ENCODE measurements around the gene HSD17B7.
"Not testable (repeated sequence)": the region's sequence is repeated elsewhere in the genome, so short reads cannot be mapped to it uniquely, and the experiment has no call there.

Gene HSD17B7

GRCh38 chr1:162796617-162797279 lies 6.2 kb downstream of the HSD17B7 start:
- H3K36me3 ChIP-seq (ENCODE audit: control insufficient read depth, insufficient read depth, low read length); H3K9ac ChIP-seq; H3K27ac ChIP-seq; H3K27me3 ChIP-seq (ENCODE audit: control insufficient read depth, insufficient read depth, low read length); H3K79me2 ChIP-seq; H3K4me1 ChIP-seq; H3K4me3 ChIP-seq (ENCODE audit: low read depth, low read length); H3K4me2 ChIP-seq (ENCODE audit: low read length); H2AFZ ChIP-seq; H3K9me3 ChIP-seq (ENCODE audit: control insufficient read depth, low read length): not testable (repeated sequence)

DNA sequence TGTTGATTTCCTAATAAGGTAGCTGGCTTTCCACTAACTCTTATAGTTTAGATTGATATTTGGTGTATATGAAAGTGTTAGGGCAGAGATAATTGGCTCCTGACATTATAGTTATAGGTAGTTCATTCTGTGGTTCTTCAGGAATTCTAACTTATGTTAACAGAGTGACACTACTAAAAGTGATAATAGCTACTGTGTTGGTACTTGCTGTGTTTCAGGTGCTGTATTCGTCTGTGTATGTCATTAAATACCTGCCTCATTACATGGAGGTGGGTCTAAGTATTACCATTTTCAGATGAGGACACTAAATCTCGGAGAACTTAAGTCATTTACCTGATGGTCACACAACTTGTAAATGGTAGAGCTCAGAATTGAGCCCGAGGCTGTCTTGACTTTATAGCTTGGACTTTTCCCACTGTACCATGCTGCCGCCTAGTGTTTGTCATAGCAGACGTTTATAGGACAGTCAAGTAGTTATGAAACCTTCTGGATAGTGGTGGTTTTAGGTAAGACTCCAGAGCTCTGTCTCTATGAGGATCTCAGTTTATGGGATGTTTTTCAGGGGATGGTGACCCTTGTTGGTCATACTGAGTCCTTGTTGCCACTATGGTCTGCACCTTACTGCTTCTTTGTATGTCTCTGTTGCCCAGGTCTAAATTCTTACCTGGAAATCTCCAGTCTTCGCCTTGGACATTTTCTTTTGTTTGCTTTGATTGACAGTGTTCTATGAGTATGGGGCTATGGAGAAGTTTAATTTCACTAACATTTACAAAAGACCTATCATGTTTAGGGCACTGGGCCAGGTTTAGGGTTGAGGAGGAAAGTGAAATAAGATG lies 9.7 kb downstream of the HSD17B7 start:
- not testable (repeated sequence) for H3K9ac ChIP-seq; H3K4me1 ChIP-seq; H3K4me2 ChIP-seq (ENCODE audit: low read length); H3K27me3 ChIP-seq (ENCODE audit: control insufficient read depth, insufficient read depth, low read length); H2AFZ ChIP-seq; H3K27ac ChIP-seq; H3K79me2 ChIP-seq; H3K9me3 ChIP-seq (ENCODE audit: control insufficient read depth, low read length); H3K36me3 ChIP-seq (ENCODE audit: control insufficient read depth, insufficient read depth, low read length); H3K4me3 ChIP-seq (ENCODE audit: low read depth, low read length)
- TF ChIP-seq, protein P1, sequence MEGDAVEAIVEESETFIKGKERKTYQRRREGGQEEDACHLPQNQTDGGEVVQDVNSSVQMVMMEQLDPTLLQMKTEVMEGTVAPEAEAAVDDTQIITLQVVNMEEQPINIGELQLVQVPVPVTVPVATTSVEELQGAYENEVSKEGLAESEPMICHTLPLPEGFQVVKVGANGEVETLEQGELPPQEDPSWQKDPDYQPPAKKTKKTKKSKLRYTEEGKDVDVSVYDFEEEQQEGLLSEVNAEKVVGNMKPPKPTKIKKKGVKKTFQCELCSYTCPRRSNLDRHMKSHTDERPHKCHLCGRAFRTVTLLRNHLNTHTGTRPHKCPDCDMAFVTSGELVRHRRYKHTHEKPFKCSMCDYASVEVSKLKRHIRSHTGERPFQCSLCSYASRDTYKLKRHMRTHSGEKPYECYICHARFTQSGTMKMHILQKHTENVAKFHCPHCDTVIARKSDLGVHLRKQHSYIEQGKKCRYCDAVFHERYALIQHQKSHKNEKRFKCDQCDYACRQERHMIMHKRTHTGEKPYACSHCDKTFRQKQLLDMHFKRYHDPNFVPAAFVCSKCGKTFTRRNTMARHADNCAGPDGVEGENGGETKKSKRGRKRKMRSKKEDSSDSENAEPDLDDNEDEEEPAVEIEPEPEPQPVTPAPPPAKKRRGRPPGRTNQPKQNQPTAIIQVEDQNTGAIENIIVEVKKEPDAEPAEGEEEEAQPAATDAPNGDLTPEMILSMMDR (IDR thresholded peaks at IDR 0.05) = peak; percentile 37

GRCh38 chr1:162807503-162807902 lies 17.0 kb downstream of the HSD17B7 start:
- H3K79me2 ChIP-seq; H3K4me2 ChIP-seq (ENCODE audit: low read length); H3K9me3 ChIP-seq (ENCODE audit: control insufficient read depth, low read length); H3K27me3 ChIP-seq (ENCODE audit: control insufficient read depth, insufficient read depth, low read length); H3K27ac ChIP-seq; H3K4me1 ChIP-seq; H3K4me3 ChIP-seq (ENCODE audit: low read depth, low read length); H3K36me3 ChIP-seq (ENCODE audit: control insufficient read depth, insufficient read depth, low read length); H2AFZ ChIP-seq; H3K9ac ChIP-seq: not testable (repeated sequence)

DNA sequence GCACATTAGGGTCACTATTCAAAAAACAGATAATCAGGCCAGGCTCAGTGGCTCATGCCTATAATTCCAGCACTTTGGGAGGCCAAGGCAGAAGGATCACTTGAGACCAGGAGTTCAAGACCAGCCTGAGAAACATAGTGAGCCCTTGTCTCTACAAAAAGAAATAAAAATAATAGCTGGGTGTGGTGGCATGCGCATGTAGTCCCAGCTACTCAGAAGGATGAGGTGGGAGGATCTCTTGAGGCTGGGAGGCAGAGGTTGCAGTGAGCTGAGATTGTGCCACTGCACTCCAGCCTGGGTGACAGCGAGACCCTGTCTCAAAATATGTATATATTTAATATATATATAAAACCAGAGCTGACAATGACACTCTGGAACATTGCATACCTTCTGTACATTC lies 21.9 kb downstream of the HSD17B7 start:
- H3K4me1 ChIP-seq; H3K27me3 ChIP-seq (ENCODE audit: control insufficient read depth, insufficient read depth, low read length); H3K9me3 ChIP-seq (ENCODE audit: control insufficient read depth, low read length); H3K79me2 ChIP-seq; H3K9ac ChIP-seq; H3K36me3 ChIP-seq (ENCODE audit: control insufficient read depth, insufficient read depth, low read length); H3K4me2 ChIP-seq (ENCODE audit: low read length); H3K27ac ChIP-seq; H3K4me3 ChIP-seq (ENCODE audit: low read depth, low read length); H2AFZ ChIP-seq: not testable (repeated sequence)

GRCh38 chr1:162818136-162818535 lies 27.6 kb downstream of the HSD17B7 start:
- not testable (repeated sequence) for H2AFZ ChIP-seq; H3K9me3 ChIP-seq (ENCODE audit: control insufficient read depth, low read length); H3K36me3 ChIP-seq (ENCODE audit: control insufficient read depth, insufficient read depth, low read length); H3K27ac ChIP-seq; H3K27me3 ChIP-seq (ENCODE audit: control insufficient read depth, insufficient read depth, low read length); H3K4me2 ChIP-seq (ENCODE audit: low read length); H3K79me2 ChIP-seq; H3K4me1 ChIP-seq; H3K9ac ChIP-seq; H3K4me3 ChIP-seq (ENCODE audit: low read depth, low read length)

GRCh38 chr1:162818666-162819065 lies 28.2 kb downstream of the HSD17B7 start:
- not testable (repeated sequence) for H3K27me3 ChIP-seq (ENCODE audit: control insufficient read depth, insufficient read depth, low read length); H3K9ac ChIP-seq

DNA sequence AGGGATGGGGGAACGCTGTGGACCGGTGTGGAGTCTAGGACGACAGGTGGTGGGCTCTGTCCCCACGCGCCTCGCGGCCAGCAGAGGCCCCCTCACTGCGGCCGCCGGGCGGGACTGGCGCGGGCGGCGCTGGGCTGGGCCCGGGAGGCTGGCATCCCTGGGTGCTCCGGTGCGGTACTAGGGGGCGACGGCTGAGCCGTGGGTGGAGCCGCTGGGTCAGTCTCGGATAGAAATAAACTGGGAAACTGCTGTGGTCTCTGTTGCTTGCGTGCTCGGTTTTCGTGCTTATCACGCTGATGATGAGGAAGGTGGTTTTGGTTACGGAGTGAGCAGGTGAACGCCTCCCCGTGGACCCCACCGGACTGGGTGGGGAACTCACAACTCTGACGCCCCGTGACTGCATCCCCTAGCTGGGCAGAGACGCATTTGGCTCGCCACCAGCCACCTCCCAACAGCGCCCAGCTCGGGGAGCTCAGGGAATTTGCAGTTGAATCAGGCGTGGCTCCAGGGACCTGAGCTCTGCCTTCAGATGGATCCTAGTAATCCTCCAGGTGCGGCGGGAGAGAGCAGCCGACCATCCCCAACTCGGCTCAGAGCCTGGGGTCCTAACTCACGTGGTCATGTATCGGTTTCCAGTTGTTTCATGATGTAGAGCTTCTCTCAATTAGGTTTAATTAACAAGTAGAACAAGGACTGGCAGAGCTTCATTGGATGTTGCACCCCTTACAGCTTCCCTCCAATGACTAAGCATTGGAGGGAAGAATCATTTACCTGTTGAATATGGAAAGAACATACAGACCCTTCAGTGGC lies 32.1 kb downstream of the HSD17B7 start:
- Histone ChIP-seq H3K4me1 (no peaks in the 10 kb centered on the region), H3K9ac (no peak overlapping the region), H3K79me2 (no peaks in the 10 kb centered on the region), H3K36me3 (ENCODE audit: control insufficient read depth, insufficient read depth, low read length) (no peaks in the 10 kb centered on the region), H2AFZ (peak overlapping the region; percentile 66), H3K27me3 (ENCODE audit: control insufficient read depth, insufficient read depth, low read length) (no peaks in the 10 kb centered on the region), H3K9me3 (ENCODE audit: control insufficient read depth, low read length) (no peaks in the 10 kb centered on the region), H3K4me2 (ENCODE audit: low read length) (no peak overlapping the region), H3K27ac (no peak overlapping the region), H3K4me3 (ENCODE audit: low read depth, low read length) (no peak overlapping the region)
- TF ChIP-seq, protein P1 (IDR thresholded peaks at IDR 0.05) = no peak

More at GRCh38 chr1:162818666-162819065, 28.2 kb downstream of the HSD17B7 start:
- not testable (repeated sequence) for H3K79me2 ChIP-seq; H3K4me3 ChIP-seq (ENCODE audit: low read depth, low read length); H3K27ac ChIP-seq; H3K4me1 ChIP-seq; H2AFZ ChIP-seq; H3K4me2 ChIP-seq (ENCODE audit: low read length); H3K9me3 ChIP-seq (ENCODE audit: control insufficient read depth, low read length); H3K36me3 ChIP-seq (ENCODE audit: control insufficient read depth, insufficient read depth, low read length)

Data from parathyroid adenoma (tissue), 2 donors.